NCI-H1417 (cell line): ENCODE data around the gene MTA3.

Source experiments
- DNase-seq, 3 experiments: peaks; one replicate each; lab custom pipeline; 2025; lab: John Stamatoyannopoulos, UW

The MTA3 gene

GRCh38 chr2:42787424-42787787, 219.0 kb downstream of the MTA3 start:
- DNase-seq, result no peak

DNA sequence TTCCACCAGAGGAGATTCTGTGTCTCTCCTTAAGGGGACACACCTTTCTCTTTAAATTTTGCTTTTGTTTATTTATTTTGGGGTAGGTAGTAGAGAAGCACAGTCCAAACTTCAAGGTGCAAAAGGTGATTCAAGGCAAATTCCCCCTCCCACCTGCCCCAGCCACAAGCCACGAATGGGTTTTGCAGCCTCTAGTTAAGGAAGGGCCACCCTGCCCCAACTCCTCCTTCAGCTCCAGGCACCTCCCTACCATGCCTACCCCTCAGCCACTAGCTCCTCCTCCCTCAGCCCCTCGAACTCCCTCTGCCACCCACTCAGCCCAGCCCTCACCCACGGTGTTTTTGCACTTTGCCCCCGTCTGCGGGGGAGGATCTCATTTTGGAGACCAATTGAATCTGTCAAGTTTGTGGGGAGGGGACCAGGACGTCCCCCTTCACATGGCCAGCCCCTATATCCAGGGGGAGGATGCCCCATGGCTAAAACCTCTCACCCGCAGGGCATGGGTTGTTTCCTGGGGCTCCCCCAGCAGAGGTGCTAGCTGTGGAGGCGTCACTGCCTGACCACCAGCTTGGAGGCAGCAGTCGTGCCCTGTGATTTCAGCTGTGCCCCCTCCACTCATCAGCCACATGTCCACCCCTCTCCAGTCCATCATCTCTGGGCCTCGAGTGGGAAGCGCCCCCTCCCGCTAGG, 219.5 kb downstream of the MTA3 start:
- DNase-seq, result no peak

DNA sequence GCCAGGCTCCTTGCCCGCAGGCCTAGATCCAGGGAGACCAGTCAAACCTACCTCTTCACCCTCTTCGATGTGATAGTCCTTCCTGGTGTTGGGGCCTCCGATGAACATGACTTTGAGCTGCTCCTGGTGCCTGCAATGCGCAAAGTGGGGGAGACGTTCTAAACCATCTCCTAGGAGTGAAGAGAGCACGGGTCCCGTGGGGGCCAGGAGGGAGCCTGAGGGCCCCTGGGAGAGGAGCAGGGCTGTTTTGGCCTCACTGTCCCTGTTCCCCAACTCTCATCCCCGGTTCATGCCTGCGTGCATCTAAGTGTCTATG, 220.0 kb downstream of the MTA3 start:
- no peak for DNase-seq

GRCh38 chr2:42788882-42789281, 220.4 kb downstream of the MTA3 start:
- no peak for DNase-seq

DNA sequence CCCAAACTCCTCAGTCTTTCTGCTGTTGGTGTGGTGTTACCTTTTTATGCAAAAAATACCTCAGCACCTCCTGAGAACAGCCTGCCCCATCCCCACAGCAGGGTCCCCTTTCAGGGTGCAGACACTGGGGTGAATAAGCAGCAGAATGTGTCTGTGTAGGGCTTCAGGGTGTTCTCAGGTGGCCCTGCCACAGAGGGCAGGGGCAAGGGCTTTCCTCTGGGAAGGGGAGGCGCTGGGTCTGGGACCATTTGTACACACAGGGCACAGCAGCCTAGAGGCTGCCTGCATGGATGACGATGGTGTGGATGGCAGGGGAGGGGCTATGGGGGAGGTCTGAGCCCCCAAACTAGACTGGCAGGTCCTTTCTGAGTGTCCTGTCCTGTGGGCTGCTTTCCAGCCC, 221.3 kb downstream of the MTA3 start:
- no peak for DNase-seq

- DNase-seq, result no peak
Measured at GRCh38 chr2:42791606-42792005, 223.2 kb downstream of the MTA3 start.

- DNase-seq, result no peak
Measured at GRCh38 chr2:42792087-42792582, 223.7 kb downstream of the MTA3 start.

GRCh38 chr2:42792583-42793333, 224.3 kb downstream of the MTA3 start, which contains the start of gene HAAO:
Gene HAAO, minus strand, starts transcription at chr2:42792583. Its CDS starts 47 bp downstream, at chr2:42792536.
- no peak for DNase-seq

DNA sequence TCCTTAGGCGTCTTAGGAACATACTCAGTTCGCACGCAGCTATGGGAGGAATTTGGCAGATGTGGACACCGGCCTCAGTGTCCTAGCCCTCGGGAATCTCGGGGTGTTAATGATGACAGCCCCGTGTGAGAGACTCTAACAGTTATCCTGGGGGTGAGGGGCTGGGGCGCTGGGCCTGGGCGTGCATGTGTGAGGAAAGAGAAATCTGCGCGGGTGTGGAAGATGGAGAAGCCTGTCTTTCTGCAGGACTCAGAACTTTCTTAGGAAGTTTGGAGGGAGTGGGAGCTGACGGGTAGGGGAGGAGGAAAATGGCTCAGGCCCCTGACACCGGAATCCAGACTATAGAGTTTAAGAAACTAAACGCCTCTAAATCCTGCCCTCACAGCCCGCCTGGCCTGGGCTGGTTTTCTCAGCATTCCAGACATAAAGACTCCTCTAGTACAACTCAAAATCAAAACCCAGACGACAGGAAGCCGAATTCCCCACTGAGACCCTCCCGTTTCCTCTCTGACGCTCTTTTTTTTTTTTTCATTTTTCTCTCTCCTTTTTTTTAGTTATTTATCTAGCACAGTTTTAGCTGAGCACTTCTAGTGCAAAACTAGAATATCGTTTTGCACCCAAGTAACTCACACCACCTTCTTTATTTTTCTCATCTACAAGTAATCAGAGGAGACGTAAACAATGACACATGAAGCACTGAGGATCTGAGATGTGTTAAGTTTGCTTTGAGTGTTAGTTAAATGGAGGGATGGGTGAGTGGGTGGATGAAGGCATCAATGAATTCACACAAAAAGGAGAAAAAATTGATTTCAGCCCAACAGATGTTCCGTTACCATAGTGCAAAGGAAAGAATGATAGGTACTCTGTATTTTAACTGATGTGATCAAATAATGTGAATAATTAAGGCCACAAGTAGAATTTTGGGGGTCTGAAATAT, 225.2 kb downstream of the MTA3 start:
- no peak for DNase-seq

DNA sequence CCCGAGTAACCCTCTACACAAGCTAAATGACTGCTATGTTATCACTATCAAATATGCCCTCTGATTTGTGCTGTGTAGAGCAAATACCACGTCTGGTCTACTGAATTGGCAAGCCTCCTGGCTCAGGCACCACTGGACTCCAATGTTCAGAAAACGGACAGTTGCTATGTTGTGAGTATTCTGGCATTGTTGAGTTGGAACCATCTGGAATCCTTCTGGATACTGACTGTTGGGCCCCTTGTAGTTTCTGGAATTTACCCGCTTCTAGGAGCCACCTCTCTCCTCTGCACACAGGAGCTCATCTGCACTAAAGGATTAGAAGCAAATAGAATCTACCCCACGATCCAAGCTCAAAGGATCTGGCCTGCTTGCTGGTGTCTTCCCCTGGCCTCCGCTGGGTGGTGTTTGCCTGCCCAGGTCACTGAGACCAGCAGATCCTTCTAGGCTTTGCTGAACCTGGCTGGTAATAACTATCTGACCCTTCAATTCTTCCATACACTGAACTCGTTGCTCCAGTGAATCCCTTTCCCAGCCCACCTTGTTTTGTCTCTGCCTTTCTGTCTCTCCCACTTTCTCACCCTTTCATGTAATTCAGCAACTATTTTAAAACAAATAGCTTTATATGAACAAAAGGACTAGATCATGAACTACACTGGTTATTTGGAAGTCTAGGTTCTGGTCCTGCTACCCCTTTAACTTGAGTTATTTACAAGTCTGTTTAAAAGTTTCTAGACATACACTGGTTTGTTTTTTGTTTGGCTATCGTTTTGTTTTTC, 226.0 kb downstream of the MTA3 start:
- no peak for DNase-seq

DNA sequence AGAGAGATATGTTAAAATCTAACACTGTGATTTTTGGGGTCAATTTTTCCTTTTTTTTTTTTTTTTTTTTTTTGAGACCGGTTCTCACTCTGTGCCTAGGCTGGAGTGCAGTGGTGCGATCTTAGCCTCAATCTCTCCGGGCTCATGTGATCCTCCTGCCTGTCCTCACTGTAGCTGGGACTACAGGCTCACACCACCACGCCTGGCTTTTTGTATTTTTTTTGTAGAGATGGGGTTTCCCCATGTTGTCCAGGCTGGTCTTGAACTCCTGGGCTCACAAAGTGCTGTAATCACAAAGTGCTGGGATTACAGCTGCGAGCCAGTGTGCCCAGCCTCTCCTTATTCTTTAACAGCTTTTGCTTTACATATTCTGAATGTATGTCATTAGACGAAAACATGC, 226.8 kb downstream of the MTA3 start:
- DNase-seq, result no peak

DNA sequence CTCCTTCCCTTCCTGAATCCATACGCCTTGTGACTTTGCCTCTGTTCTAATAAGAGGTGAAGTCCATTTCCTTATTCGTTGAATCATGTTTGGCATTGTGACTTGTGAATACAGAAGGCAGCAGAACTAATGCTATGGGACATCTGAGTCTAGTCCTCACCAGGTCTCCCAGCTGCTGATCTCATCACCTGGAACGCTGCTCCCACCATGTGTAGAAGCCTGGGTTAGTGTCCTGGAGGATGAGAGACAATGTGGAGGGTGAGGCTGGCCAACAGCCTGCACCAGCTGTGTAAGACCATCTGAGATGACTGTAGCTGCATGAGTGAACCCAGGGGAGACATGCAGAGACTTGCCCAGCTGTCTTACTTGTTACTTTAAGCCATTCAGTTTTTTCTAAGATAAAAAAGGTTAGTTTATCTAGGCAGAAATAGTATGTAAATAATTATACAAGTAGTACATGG, 227.4 kb downstream of the MTA3 start:
- DNase-seq, result no peak

DNA sequence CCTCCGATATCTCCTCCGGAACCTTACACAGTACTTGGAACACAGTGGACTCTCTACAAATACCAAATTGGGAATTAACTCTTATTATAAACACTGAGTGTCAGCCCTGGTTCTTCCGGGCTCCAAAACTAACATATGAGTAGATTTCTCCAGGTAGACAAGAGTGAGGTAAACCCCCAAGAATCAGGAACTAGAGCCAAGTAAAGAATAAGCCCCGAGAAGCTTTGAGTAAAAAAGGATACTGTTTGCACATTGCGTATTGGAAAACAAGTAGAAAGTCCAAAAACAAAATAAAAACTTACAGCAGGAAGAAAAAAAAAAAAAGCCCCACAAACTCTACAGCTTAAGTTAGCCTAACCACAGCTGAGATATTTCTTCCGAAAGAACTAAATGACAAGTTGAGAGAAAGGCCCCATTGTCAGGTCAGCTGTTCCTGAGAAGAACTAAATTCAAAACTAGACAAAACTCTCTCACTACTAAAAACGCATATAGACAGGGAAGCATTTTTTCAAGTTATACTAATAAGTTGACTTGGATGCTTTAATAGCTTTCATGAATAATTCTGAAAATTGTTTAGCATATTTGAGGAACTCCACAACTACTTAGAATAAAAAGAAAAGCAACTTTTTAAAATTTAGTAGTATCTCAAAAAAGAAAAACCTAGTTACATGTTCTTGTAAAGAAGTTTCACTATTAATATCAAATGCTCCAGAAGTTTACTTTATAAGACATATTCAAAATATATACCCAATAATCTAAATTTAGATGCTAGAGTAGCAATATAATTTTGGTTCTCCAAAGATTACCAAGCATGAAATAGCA, 228.2 kb downstream of the MTA3 start:
- no peak for DNase-seq

- no peak for DNase-seq
Measured at GRCh38 chr2:42797281-42797680, 228.8 kb downstream of the MTA3 start.

DNA sequence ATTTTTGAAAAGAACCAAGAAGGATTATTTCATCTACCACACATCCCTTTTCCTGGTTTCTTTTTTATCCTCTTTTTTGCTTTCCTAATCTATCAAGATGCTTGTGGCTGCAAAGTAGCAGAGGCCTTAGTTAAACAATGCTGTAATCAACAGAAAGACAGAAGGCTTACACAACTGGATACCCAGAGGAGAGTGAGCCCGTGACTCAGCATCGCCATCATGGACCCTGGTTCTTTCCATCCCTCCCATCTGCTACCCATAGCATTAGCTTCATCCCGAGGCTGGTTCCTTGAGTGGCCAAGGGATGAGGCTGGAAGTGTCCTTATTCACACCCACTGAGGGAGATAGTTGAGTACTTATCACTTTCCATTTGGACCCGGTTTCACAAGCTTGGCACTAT, 231.4 kb downstream of the MTA3 start:
- DNase-seq, result no peak

DNA sequence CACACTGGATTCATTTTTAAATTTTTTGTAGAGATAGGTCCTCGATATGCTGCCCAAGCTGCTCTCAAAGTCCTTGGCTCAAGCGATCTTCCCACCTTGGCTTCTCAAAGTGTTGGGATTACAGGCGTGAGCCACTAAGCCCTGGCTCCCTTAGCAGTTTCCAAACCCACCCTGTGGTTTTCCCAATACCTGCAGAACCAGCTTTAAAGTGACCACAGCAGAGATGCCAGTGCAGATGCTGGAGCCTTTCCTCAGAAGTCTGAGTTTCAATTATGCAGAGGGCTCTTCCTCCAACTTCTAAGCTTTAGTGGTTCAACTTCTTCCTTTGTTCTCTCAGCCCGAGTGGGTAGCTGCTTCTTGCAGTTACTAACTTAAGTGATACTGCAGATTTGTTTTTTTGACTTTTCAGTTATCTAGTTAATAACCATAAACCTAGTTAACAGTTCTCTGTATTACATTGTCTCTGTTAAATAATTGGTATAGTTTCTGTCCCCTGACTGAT, 232.1 kb downstream of the MTA3 start:
- no peak for DNase-seq

GRCh38 chr2:42800981-42801380, 232.5 kb downstream of the MTA3 start:
- DNase-seq, result no peak

DNA sequence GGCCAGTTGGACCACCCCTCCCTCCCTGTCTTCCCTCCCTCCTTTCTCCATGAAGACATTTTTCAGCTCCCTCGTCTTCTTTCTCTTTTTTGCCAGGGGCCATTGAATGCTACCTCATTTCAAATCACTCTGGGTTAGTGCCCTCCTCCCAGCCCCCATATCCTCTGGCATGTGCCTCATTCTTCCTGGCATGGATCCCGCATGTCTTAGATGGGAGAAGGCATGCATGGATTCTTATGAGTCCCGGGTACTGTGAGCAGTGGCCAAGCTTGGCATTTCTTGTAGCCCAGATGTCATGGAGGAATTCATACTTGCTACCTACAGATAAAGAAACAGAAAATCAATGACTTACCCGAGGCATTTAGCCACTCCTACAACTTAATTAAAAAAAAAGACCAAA, 232.9 kb downstream of the MTA3 start:
- DNase-seq, result no peak

DNA sequence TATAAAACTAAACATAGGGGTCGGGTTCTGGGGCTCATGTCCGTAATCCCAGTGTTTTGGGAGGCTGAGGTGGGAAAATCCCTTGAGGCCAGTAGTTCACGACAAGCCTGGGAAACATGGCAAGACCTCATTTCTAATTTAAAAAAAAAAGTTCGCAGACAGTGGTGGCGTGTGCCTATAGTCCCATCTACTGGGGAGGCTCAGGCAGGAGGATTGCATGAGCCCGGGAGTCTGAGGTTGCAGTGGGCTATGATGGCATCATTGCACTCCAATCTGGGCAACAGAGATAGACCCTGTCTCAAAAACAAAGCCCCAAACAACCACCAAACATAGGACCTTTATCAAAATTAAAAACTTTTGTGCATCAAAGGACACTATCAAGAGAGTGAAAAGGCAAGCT, 233.7 kb downstream of the MTA3 start:
- DNase-seq, result no peak

DNA sequence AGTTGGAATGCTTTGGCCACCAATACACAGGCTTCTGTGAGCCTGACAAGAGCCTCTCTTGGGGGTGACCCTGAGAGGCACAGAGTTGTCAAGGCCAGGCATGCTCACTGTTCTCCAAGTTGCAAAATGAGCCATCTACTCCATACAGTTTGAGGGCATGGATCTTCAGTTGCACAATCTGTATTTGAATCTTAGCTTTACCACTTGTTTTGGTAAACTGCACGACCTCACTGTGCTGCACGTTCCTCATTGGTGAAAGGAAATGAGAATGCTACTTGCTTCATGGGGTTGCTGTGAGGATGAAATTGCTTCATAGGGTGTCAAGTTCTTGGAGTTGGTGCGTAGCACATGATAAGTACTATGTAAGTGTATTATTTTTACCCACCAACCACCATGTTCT, 235.9 kb downstream of the MTA3 start:
- no peak for DNase-seq

DNA sequence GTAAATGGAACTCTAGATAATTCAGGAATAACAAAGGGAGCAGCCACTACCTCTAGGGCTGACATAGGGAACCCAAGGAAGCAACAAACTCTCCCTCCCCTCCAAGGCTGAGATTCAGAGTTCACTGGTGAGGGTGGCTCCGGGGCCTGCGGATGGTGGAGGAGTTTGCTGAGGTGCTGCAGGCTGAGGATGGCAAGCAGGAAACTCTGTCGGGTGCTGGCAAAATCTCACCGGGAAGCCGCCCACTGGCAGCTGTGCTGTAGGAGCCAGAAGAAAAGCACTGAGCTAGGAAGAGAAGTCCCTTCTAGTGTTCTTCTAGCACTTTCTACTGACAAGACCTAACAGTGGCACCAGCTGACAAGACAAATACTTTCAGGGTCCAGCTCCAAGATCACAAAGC, 236.5 kb downstream of the MTA3 start:
- no peak for DNase-seq
